ENCODE data around the gene TBRG4.

TBRG4 gene

DNA sequence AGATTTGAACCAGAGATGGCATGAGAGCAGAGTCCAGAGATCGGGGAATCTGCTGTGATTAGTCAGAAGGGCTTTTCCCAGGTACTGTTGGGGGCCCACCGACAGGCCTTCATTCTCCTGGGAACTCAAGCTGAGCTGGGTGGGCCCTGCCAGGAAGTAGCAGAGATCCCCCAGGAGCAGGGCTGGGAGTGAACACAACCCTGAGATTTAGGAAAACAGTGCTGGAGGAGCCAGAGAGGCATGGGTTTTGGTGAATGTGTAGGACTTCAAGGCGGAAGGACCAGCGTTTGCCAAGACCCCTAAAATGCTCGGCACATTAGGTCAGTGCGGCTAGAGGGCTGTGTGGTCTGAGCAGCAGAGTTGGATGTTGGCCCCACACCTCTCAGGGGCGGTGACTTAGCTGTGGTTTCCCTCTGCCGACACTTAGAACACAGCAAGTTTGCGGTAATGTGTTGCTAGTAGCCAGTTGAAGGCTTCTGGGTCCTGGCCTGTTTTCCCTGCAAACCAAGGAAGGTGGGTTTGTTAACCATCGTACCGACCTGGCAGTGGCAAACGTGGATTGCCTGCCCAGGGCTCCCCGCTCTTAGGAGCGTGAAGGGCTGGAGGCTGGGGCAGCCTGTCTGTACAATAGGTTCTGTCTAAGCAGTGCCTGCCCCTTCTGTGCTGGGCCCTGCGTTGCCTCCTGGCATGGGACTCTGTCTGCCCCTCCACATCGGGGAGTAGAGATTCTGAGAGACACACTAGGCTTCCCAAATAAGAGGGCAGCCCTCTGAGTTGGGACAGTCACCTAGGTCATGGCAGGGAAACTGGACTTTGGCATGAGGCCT lies 36.8 kb downstream of the TBRG4 start:
- Mint-ChIP-seq H3K9me3 (no peaks in the 10 kb centered on the region), H3K4me3 (no peak overlapping the region), H3K27me3 (no peaks in the 10 kb centered on the region), H3K4me1 (peaks cover 16 to 29% of the 10 kb centered on the region in 2 donors), H3K27ac (peak overlapping the region; percentile 63), H3K36me3 (peaks cover 42 to 64% of the 10 kb centered on the region in 2 donors)
- ATAC-seq (replicated peaks): no peak
- DNase-seq: no peak

GRCh38 chr7:45073786-45074527 lies 37.5 kb downstream of the TBRG4 start:
- ATAC-seq (replicated peaks) (no peak), DNase-seq (no peak)
- H3K36me3 Mint-ChIP-seq: peaks cover 47 to 71% of the 10 kb centered on the region in 2 donors

GRCh38 chr7:45073031-45073785 lies 38.3 kb downstream of the TBRG4 start:
- H3K4me1 Mint-ChIP-seq: peaks cover 14 to 33% of the 10 kb centered on the region in 2 donors
- peak overlapping the region in 1 of 2 donors; percentile 8 for H3K4me3 Mint-ChIP-seq
- H3K36me3 Mint-ChIP-seq: peaks cover 51 to 75% of the 10 kb centered on the region in 2 donors

More at GRCh38 chr7:45073786-45074527, 37.5 kb downstream of the TBRG4 start:
- peak overlapping the region; percentile 63 for H3K27ac Mint-ChIP-seq
- H3K27me3 Mint-ChIP-seq: no peaks in the 10 kb centered on the region
- H3K4me3 Mint-ChIP-seq: no peak overlapping the region
- peaks cover 16 to 26% of the 10 kb centered on the region in 2 donors for H3K4me1 Mint-ChIP-seq
- no peaks in the 10 kb centered on the region for H3K9me3 Mint-ChIP-seq

GRCh38 chr7:45072131-45073030 lies 39.1 kb downstream of the TBRG4 start:
- Mint-ChIP-seq H3K36me3 (peaks cover 53 to 75% of the 10 kb centered on the region in 2 donors), H3K27me3 (no peaks in the 10 kb centered on the region), H3K4me3 (peak overlapping the region in 1 of 2 donors; percentile 8), H3K9me3 (no peaks in the 10 kb centered on the region), H3K27ac (peak overlapping the region; percentile 65), H3K4me1 (peaks cover 16 to 40% of the 10 kb centered on the region in 2 donors)
- ATAC-seq (replicated peaks) (no peak), DNase-seq (no peak)

More at GRCh38 chr7:45073031-45073785, 38.3 kb downstream of the TBRG4 start:
- peak overlapping the region; percentile 65 for H3K27ac Mint-ChIP-seq
- DNase-seq (no peak), ATAC-seq (replicated peaks) (no peak)
- no peaks in the 10 kb centered on the region for H3K9me3 Mint-ChIP-seq
- H3K27me3 Mint-ChIP-seq: no peaks in the 10 kb centered on the region

- Mint-ChIP-seq H3K4me1 (peaks cover 16 to 40% of the 10 kb centered on the region in 2 donors), H3K36me3 (peaks cover 50 to 73% of the 10 kb centered on the region in 2 donors), H3K9me3 (no peaks in the 10 kb centered on the region), H3K27ac (no peak overlapping the region), H3K4me3 (no peak overlapping the region), H3K27me3 (no peaks in the 10 kb centered on the region)
- DNase-seq (no peak), ATAC-seq (replicated peaks) (no peak)
These were observed 40.0 kb downstream of the TBRG4 start for GRCh38 chr7:45071528-45071927.

GRCh38 chr7:45070254-45070642 lies 41.2 kb downstream of the TBRG4 start:
- H3K27me3 Mint-ChIP-seq: no peaks in the 10 kb centered on the region
- H3K4me3 Mint-ChIP-seq: no peak overlapping the region
- DNase-seq: no peak
- H3K4me1 Mint-ChIP-seq: peaks cover 22 to 47% of the 10 kb centered on the region in 2 donors
- no peak overlapping the region for H3K27ac Mint-ChIP-seq
- H3K36me3 Mint-ChIP-seq: peaks cover 48 to 76% of the 10 kb centered on the region in 2 donors
- no peaks in the 10 kb centered on the region for H3K9me3 Mint-ChIP-seq
- ATAC-seq (replicated peaks): no peak

DNA sequence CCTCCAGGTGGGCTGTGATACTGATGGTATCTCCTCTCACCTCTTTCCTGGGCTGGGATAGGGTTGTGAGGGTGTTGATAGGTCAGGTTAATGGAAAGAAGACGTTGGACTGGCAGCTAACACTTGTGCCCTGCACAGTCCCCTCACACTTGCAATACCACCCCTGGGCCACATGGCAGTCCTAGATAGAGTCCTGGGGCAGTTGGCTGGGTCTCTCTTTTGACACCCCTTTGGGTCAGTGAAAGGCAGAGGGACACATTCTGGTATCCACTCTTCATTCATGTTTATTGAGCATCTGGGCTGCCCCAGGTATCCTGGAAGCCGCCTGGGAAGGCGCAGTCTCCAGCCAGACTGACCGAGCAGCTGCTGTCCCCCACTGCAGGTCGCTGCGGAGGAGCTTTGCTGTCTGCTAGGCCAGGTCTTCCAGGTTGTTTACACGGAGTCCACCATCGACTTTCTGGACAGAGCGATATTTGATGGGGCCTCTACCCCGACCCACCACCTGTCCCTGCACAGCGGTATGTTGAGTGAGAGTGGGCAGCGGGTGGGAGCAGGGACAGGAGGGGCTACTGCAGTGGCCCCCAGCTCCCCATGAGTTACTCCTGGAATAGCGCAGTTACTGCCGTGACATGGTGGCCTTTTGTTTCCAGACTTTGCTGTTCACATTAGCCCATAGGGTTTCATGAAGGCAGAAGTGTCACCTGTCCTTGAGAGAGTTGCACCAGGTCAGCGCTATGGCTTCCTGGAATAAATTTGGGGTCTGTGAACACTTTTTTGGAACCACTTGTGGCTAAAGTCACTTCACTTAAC lies 41.8 kb downstream of the TBRG4 start:
- H3K27ac Mint-ChIP-seq: peak overlapping the region; percentile 81

DNA sequence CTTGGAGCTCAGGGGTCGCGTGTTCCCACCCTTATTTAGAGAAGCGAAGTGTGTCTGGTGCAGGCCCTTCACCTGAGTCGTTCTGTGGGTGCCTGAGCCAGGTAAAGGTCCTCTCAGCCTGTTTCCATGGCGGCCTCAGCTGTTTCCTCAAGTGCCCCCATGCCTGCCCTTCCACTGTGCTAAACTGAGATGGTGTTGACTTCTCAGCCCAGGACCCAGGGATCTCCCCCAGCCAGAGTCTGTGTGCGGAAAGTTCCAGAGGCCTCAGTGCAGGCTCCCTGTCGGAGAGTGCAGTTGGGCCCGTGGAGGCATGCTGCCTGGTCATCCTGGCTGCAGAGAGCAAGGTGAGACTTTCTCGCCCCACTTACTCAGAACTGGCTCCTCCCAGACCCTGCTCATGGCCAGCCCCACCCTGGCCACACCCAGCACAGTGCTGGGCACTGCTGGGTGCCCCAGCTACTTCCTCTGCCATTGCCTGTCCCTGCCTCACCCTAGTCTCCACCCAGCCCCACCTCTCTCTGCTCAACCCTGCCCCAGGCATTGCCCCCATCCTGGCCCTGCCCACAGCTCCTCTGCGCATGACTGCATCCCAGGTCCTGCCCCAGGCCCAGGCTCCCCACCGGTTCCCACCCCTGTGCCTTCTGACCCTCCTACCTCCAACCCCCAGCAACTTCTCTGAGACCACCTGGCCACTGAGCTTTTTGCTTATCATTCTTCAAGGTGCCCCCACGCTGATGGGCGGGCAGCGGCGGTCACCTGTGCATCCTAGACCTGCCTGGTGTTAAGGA lies 43.1 kb downstream of the TBRG4 start:
- ATAC-seq (replicated peaks) (no peak), DNase-seq (no peak)
- Mint-ChIP-seq H3K4me1 (peaks cover 31 to 56% of the 10 kb centered on the region in 2 donors), H3K4me3 (peak overlapping the region in 1 of 2 donors; percentile 17), H3K9me3 (no peaks in the 10 kb centered on the region), H3K27me3 (no peaks in the 10 kb centered on the region), H3K36me3 (peaks cover 51 to 79% of the 10 kb centered on the region in 2 donors), H3K27ac (peak overlapping the region; percentile 69)

More for the DNA sequence above, 41.8 kb downstream of the TBRG4 start:
- no peaks in the 10 kb centered on the region for H3K27me3 Mint-ChIP-seq
- H3K4me3 Mint-ChIP-seq: no peak overlapping the region
- no peaks in the 10 kb centered on the region for H3K9me3 Mint-ChIP-seq
- peaks cover 22 to 50% of the 10 kb centered on the region in 2 donors for H3K4me1 Mint-ChIP-seq
- ATAC-seq (replicated peaks) (peak in 1 of 2 donors; percentile 44), DNase-seq (no peak)
- peaks cover 47 to 79% of the 10 kb centered on the region in 2 donors for H3K36me3 Mint-ChIP-seq

DNA sequence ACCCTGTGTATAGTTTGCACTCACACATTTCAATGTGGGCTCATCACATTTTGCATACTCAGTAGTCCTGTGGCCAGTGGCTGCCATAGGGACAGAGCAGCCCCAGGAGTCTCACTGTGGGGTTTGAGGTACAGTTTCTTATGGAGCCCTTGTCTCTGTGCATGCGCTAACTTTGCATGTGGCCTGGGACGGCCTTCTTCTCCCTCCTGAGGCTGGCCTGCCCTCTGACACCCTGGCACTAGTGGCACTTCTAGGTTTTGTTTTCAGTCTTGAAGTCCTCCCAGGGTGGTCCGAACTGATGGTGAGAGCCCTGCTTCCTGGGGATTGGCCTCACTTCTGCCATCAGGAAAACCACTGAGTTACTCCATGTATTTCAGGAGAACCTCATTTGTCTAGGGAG lies 43.9 kb downstream of the TBRG4 start:
- H3K36me3 Mint-ChIP-seq: peaks cover 51 to 78% of the 10 kb centered on the region in 2 donors
- DNase-seq (no peak), ATAC-seq (replicated peaks) (no peak)
- peaks cover 29 to 59% of the 10 kb centered on the region in 2 donors for H3K4me1 Mint-ChIP-seq
- H3K27ac Mint-ChIP-seq: no peak overlapping the region
- no peak overlapping the region for H3K4me3 Mint-ChIP-seq
- peaks cover 0 to 2% of the 10 kb centered on the region in 2 donors for H3K9me3 Mint-ChIP-seq
- H3K27me3 Mint-ChIP-seq: no peaks in the 10 kb centered on the region

- ATAC-seq (replicated peaks): no peak
- no peak for DNase-seq
- Mint-ChIP-seq H3K4me1 (peaks cover 39 to 71% of the 10 kb centered on the region in 2 donors), H3K4me3 (no peak overlapping the region), H3K9me3 (peaks cover 0 to 2% of the 10 kb centered on the region in 2 donors), H3K36me3 (peaks cover 59 to 82% of the 10 kb centered on the region in 2 donors), H3K27ac (peak overlapping the region; percentile 65), H3K27me3 (no peaks in the 10 kb centered on the region)
These were observed 45.1 kb downstream of the TBRG4 start for GRCh38 chr7:45066409-45066808.

DNA sequence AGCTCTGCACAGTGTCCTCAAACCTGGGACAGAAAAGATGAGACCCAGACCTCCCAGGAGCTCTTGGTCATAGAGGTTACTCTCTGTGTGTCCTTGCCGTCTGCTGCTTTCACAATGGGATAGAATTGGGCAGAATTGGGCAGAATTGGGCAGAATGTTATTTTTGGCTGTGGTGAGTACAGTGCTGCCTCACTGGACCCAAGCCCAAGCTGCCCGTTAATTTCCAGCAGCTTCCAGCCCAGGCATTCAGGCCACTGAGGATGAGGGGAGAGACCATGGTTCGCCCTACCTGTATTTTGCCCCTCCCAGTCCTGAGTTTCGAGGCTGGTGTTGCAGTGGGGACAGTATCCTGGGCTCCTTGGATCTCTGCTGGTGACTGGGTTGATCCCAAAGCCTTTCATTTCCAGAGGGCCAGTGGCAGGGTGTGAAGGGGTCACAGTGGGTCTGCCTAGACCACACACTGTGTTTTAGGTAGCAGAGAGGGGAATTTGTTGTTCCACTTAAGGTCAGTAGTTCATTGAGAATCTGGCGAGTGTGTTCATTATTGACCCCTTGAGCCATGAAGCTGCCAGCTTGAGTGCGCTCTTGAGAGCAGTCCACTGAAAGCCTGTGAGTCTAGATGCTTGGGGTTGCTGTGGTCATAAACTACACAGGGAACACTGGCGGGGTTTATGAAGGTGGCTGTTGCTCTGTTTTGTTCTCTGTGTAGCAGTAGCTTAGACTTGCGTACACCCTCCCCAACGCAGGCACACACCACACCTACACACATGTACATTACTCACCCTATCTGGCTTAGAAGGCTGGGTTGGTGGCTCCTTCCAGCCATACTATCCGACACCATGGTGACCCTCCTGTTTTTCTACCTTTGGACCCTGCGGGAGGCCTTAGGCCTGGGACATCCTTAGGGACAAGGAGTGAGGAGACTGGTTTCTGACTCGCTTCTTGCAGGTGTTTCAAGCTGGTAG lies 46.2 kb downstream of the TBRG4 start:
- Mint-ChIP-seq H3K4me3 (no peak overlapping the region), H3K36me3 (peaks cover 63 to 90% of the 10 kb centered on the region in 2 donors), H3K27me3 (no peaks in the 10 kb centered on the region), H3K9me3 (peaks cover 0 to 2% of the 10 kb centered on the region in 2 donors), H3K4me1 (peaks cover 48 to 82% of the 10 kb centered on the region in 2 donors), H3K27ac (peak overlapping the region; percentile 67)
- ATAC-seq (replicated peaks) (no peak), DNase-seq (no peak)
